ENCODE results near the gene NUPR1.
A peak's percentile ranks its signal among the peaks of the same experiment; 100 is the strongest.
"Not testable (repeated sequence)": the region's sequence is repeated elsewhere in the genome, so short reads cannot be mapped to it uniquely, and the experiment has no call there.

NUPR1 gene

GRCh38 chr16:28497386-28497785, 41.4 kb downstream of the NUPR1 start:
- DNase-seq, result no peak

- no peak for DNase-seq
Measured at GRCh38 chr16:28496844-28497243, 41.9 kb downstream of the NUPR1 start.

- DNase-seq, result no peak
Measured at GRCh38 chr16:28495795-28496749, 42.7 kb downstream of the NUPR1 start.

GRCh38 chr16:28495098-28495793, 43.5 kb downstream of the NUPR1 start:
- DNase-seq, result no peak

- DNase-seq, result peak; percentile 97
Measured at GRCh38 chr16:28494121-28494851, 44.5 kb downstream of the NUPR1 start, which contains the start of gene APOBR. Gene APOBR, plus strand, starts transcription at chr16:28494643. Its CDS starts 39 bp downstream, at chr16:28494682.

- DNase-seq, result no peak
Measured at GRCh38 chr16:28492511-28492910, 46.3 kb downstream of the NUPR1 start.

GRCh38 chr16:28491970-28492474, 46.8 kb downstream of the NUPR1 start, which contains the start of gene CLN3:
Gene CLN3, minus strand, starts transcription at chr16:28492074. Its CDS starts 315 bp downstream, at chr16:28491759.
- DNase-seq, result peak; percentile 93

- no peak for DNase-seq
Measured at GRCh38 chr16:28491230-28491969, 47.4 kb downstream of the NUPR1 start.

GRCh38 chr16:28486266-28486665, 52.5 kb downstream of the NUPR1 start:
- no peak for DNase-seq

GRCh38 chr16:28483361-28483760, 55.4 kb downstream of the NUPR1 start:
- not testable (repeated sequence) for DNase-seq

Data from CD4-positive, alpha-beta T cell treated with Interleukin-4 for 4 hours (primary cell).